Measurements from ENCODE around the gene FAM117B.

FAM117B gene

GRCh38 chr2:202818321-202818720, 183.6 kb downstream of the FAM117B start:
- DNase-seq = no peak
